GM12878 (cell line): ENCODE results near the gene PYGO2. TPM values are rescaled to one million over a fixed set of nuclear protein-coding genes. Genes with fewer than 3 reads are reported as not detected.

ENCODE experiments used
- CHD1 ChIP-seq: IDR thresholded peaks from 2 replicates; pipeline ENCODE4 v1.6.1; 2012; ENCODE audit warnings: low read depth, low read length, improper control_type of control experiment
- NR2C2 ChIP-seq: IDR thresholded peaks from 2 replicates; pipeline ENCODE4 v1.6.1; 2011; ENCODE audit warnings: borderline replicate concordance, low read depth; ENCODE audit not compliant: control insufficient read depth, insufficient read length
- ZNF384 ChIP-seq: IDR thresholded peaks from 2 replicates; pipeline ENCODE4 v1.6.1; 2012; ENCODE audit warnings: low read depth, mild to moderate bottlenecking, low read length, improper control_type of control experiment, borderline replicate concordance
- ZSCAN29 ChIP-seq: fragments of 450-650 bp; IDR thresholded peaks from 2 replicates; pipeline ENCODE4 v1.6.1; 2017; ENCODE audit warnings: mild to moderate bottlenecking, moderate library complexity
- polyA plus RNA-seq, 11 experiments: library from polyadenylated mRNA; depleted of rRNA in 4 of 11; unstranded in 6 of 11; stranded (reverse) in 5 of 11; fragments of >200 nt; fragmentation: Nextera tagmentation in 4 of 11; fragmentation: Illumina TruSeq in 1 of 11; extraction: Ambion mirVana in 4 of 11; extraction: Trizol in 1 of 11; gene quantifications; 1 replicate in 1 of 11; 2 replicates in 10 of 11; pipeline versions ENCODE4 v1.2.1 to v1.2.3, GENCODE V29; 2011 to 2016; ENCODE audit warnings: inconsistent platforms in 2 of 11, missing spikeins in 2 of 11, low read depth in 1 of 11
- total RNA-seq, 4 experiments: library from RNA; depleted of rRNA in 3 of 4; stranded (reverse); fragments of >200 nt in 3 of 4; fragmentation: Illumina TruSeq in 1 of 4; extraction: Trizol in 1 of 4; gene quantifications; 2 replicates each; pipeline versions ENCODE4 v1.2.1 to v1.2.3, GENCODE V29; 2013 to 2021
- TF ChIP-seq, protein P1 (sequence below): fragments of 450-650 bp; formaldehyde crosslinking; IDR thresholded peaks from 2 replicates; pipeline ENCODE4 v1.4.0; 2022; ENCODE audit warnings: mild to moderate bottlenecking, moderate library complexity
- TF ChIP-seq, protein P2 (sequence below): IDR thresholded peaks from 2 replicates; pipeline ENCODE4 v1.6.1; 2011; ENCODE audit warnings: borderline replicate concordance, low read depth, mild to moderate bottlenecking, moderate library complexity, low read length; ENCODE audit not compliant: insufficient read depth, poor library complexity, severe bottlenecking
- TF ChIP-seq, protein P3 (sequence below): IDR thresholded peaks from 2 replicates; pipeline ENCODE4 v1.6.1; 2012; ENCODE audit warnings: mild to moderate bottlenecking, low read depth, low read length

Gene PYGO2
- total and polyA plus RNA-seq, 10 of the 15 experiments (the other 5 are each of a cell fraction or from before 2014, with no cell fraction given): 8.1 to 33.8 (median 23.5) TPM

DNA sequence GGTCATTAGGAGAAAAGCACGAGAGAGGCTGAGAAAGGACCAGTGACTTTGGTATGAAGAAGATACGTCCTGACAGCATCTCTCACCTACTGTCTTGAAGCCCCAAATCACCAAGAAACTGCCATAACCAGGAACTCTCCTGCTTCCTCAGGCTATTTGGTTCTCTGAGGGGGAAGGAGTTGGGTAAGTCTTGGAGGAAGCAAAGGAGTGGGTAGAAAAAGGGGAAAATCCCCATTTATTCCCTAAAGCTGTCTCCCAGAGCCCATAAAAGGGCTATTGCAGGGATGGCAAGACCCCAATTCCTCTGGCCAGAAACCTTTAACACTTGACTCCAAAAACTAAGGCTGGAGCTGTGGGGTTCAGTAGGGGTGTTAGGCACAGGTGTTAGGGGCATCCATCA is 3.5 kb downstream of the PYGO2 start (continued):
- TF ChIP-seq, protein P1, sequence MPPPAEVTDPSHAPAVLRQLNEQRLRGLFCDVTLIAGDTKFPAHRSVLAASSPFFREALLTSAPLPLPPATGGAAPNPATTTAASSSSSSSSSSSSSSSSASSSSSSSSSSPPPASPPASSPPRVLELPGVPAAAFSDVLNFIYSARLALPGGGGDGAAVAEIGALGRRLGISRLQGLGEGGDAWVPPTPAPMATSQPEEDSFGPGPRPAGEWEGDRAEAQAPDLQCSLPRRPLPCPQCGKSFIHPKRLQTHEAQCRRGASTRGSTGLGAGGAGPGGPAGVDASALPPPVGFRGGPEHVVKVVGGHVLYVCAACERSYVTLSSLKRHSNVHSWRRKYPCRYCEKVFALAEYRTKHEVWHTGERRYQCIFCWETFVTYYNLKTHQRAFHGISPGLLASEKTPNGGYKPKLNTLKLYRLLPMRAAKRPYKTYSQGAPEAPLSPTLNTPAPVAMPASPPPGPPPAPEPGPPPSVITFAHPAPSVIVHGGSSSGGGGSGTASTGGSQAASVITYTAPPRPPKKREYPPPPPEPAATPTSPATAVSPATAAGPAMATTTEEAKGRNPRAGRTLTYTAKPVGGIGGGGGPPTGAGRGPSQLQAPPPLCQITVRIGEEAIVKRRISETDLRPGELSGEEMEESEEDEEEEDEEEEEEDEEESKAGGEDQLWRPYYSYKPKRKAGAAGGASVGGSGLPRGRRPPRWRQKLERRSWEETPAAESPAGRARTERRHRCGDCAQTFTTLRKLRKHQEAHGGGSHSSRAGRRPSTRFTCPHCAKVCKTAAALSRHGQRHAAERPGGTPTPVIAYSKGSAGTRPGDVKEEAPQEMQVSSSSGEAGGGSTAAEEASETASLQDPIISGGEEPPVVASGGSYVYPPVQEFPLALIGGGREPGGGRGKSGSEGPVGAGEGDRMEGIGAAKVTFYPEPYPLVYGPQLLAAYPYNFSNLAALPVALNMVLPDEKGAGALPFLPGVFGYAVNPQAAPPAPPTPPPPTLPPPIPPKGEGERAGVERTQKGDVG: no peak
- TF ChIP-seq, protein P2, sequence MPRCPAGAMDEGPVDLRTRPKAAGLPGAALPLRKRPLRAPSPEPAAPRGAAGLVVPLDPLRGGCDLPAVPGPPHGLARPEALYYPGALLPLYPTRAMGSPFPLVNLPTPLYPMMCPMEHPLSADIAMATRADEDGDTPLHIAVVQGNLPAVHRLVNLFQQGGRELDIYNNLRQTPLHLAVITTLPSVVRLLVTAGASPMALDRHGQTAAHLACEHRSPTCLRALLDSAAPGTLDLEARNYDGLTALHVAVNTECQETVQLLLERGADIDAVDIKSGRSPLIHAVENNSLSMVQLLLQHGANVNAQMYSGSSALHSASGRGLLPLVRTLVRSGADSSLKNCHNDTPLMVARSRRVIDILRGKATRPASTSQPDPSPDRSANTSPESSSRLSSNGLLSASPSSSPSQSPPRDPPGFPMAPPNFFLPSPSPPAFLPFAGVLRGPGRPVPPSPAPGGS: no peak
- TF ChIP-seq, protein P3, sequence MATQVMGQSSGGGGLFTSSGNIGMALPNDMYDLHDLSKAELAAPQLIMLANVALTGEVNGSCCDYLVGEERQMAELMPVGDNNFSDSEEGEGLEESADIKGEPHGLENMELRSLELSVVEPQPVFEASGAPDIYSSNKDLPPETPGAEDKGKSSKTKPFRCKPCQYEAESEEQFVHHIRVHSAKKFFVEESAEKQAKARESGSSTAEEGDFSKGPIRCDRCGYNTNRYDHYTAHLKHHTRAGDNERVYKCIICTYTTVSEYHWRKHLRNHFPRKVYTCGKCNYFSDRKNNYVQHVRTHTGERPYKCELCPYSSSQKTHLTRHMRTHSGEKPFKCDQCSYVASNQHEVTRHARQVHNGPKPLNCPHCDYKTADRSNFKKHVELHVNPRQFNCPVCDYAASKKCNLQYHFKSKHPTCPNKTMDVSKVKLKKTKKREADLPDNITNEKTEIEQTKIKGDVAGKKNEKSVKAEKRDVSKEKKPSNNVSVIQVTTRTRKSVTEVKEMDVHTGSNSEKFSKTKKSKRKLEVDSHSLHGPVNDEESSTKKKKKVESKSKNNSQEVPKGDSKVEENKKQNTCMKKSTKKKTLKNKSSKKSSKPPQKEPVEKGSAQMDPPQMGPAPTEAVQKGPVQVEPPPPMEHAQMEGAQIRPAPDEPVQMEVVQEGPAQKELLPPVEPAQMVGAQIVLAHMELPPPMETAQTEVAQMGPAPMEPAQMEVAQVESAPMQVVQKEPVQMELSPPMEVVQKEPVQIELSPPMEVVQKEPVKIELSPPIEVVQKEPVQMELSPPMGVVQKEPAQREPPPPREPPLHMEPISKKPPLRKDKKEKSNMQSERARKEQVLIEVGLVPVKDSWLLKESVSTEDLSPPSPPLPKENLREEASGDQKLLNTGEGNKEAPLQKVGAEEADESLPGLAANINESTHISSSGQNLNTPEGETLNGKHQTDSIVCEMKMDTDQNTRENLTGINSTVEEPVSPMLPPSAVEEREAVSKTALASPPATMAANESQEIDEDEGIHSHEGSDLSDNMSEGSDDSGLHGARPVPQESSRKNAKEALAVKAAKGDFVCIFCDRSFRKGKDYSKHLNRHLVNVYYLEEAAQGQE: no peak
- TF ChIP-seq ZNF384 (no peak), ZSCAN29 (no peak), NR2C2 (no peak), CHD1 (no peak)
